ENCODE results near the gene ATP8A1.

GRCh38 chr4:42643685-42644084, 13.2 kb downstream of the ATP8A1 start:
- TF ChIP-seq CTCF (conservative IDR thresholded peaks at IDR 0.05): no peak
- no peak for TF ChIP-seq ZFX (IDR thresholded peaks at IDR 0.05)
